Endometrial microvascular endothelial cells (primary cell): Measurements from ENCODE around the gene RPL12. TPM values are rescaled to one million over a fixed set of nuclear protein-coding genes. Genes with fewer than 3 reads are reported as not detected.

ENCODE experiments used
- in situ Hi-C: cut with HindIII; loops from 2 replicates; pipeline ENCODE4 v1.10.0; 2017; ENCODE audit warnings: low sequenced_read_pairs, low pct_unique_long_range_greater_than_20kb; ENCODE audit errors: inconsistent ontology term
- total RNA-seq: library from RNA; depleted of rRNA; stranded (reverse); fragments of >200 nt; gene quantifications from one replicate; pipeline ENCODE4 v1.2.3, GENCODE V29; 2015; ENCODE audit errors: inconsistent ontology term

RPL12 gene
- 2,128 TPM for total RNA-seq

- in situ Hi-C loops, result no loop called here
Measured at GRCh38 chr9:127450830-127451607, at the start of gene RPL12, which contains the start of gene LRSAM1. TSS of gene RPL12 (minus strand) at chr9:127451406. CDS start at chr9:127451317, 89 bp downstream. TSS of gene LRSAM1 (plus strand) at chr9:127451510. CDS start at chr9:127454528, 3,018 bp downstream.

GRCh38 chr9:127500862-127501261, 49.7 kb upstream of the RPL12 start:
- in situ Hi-C loops, result no loop called here

- in situ Hi-C loops, result no loop called here
Measured at GRCh38 chr9:127500399-127500798, 49.2 kb upstream of the RPL12 start.

- in situ Hi-C loops, result no loop called here
Measured at GRCh38 chr9:127498298-127498697, 47.1 kb upstream of the RPL12 start.

GRCh38 chr9:127497656-127498290, 46.6 kb upstream of the RPL12 start:
- in situ Hi-C loops, result no loop called here

GRCh38 chr9:127496974-127497373, 45.8 kb upstream of the RPL12 start:
- in situ Hi-C loops, result no loop called here

- in situ Hi-C loops, result no loop called here
Measured at GRCh38 chr9:127495884-127496555, 44.8 kb upstream of the RPL12 start.

- in situ Hi-C loops, result no loop called here
Measured at GRCh38 chr9:127494304-127494702, 43.1 kb upstream of the RPL12 start.

- in situ Hi-C loops, result no loop called here
Measured at GRCh38 chr9:127493592-127494303, 42.5 kb upstream of the RPL12 start.

GRCh38 chr9:127492616-127493015, 41.4 kb upstream of the RPL12 start:
- in situ Hi-C loops, result no loop called here

GRCh38 chr9:127491516-127491915, 40.3 kb upstream of the RPL12 start:
- in situ Hi-C loops, result no loop called here

- in situ Hi-C loops, result no loop called here
Measured at GRCh38 chr9:127490535-127491230, 39.5 kb upstream of the RPL12 start.

- in situ Hi-C loops, result no loop called here
Measured at GRCh38 chr9:127489471-127490115, 38.4 kb upstream of the RPL12 start.

- in situ Hi-C loops, result no loop called here
Measured at GRCh38 chr9:127488946-127489345, 37.7 kb upstream of the RPL12 start.

GRCh38 chr9:127485995-127486394, 34.8 kb upstream of the RPL12 start:
- in situ Hi-C loops, result no loop called here

GRCh38 chr9:127482662-127483061, 31.5 kb upstream of the RPL12 start:
- in situ Hi-C loops, result no loop called here

GRCh38 chr9:127479507-127480081, 28.4 kb upstream of the RPL12 start:
- in situ Hi-C loops, result no loop called here

GRCh38 chr9:127474592-127474991, 23.4 kb upstream of the RPL12 start:
- in situ Hi-C loops, result no loop called here
